RWPE2 (cell line): ENCODE results near the gene SRSF3.
A peak's percentile ranks its signal among the peaks of the same experiment; 100 is the strongest.

Experiments
- ATAC-seq: fragments of 200-7000 bp; cut with Tn5 transposase; 3 replicates; pipeline ENCODE4 v1.9.1; 2021; ENCODE audit warnings: low read depth
- DNase-seq: peaks from one replicate; pipeline ENCODE4 v3.0.0-alpha.2; 2020; ENCODE audit warnings: low spot score
- H3K27ac ChIP-seq: fragments of 450-650 bp; 2 replicates; pipeline ENCODE4 v1.5.1; 2017; ENCODE audit warnings: mild to moderate bottlenecking; ENCODE audit not compliant: poor library complexity, severe bottlenecking
- H3K27me3 ChIP-seq: fragments of 250-450 bp; sonication (Bioruptor Pico); 2 replicates; pipeline ENCODE4 v1.5.1; 2021; ENCODE audit warnings: mild to moderate bottlenecking, moderate library complexity; ENCODE audit not compliant: insufficient read depth, poor library complexity, severe bottlenecking
- H3K36me3 ChIP-seq: fragments of 250-450 bp; sonication (Bioruptor Pico); 2 replicates; pipeline ENCODE4 v1.5.1; 2020; ENCODE audit warnings: low read depth, mild to moderate bottlenecking, moderate library complexity
- H3K4me1 ChIP-seq: fragments of 250-450 bp; sonication (Bioruptor Pico); 2 replicates; pipeline ENCODE4 v1.5.1; 2021; ENCODE audit warnings: mild to moderate bottlenecking, moderate library complexity; ENCODE audit not compliant: insufficient read depth, poor library complexity, severe bottlenecking
- H3K4me3 ChIP-seq: fragments of 250-450 bp; sonication (Bioruptor Pico); 2 replicates; pipeline ENCODE4 v1.5.1; 2021; ENCODE audit warnings: mild to moderate bottlenecking, moderate library complexity; ENCODE audit not compliant: severe bottlenecking
- H3K9me3 ChIP-seq: fragments of 250-450 bp; sonication (Bioruptor Pico); 2 replicates; pipeline ENCODE4 v1.5.1; 2021; ENCODE audit warnings: mild to moderate bottlenecking, moderate library complexity; ENCODE audit not compliant: severe bottlenecking
- CTCF ChIP-seq: fragments of 450-650 bp; IDR thresholded peaks from one replicate; pipeline ENCODE4 v1.5.1; 2017; ENCODE audit warnings: mild to moderate bottlenecking, moderate library complexity; ENCODE audit not compliant: poor library complexity, severe bottlenecking

Gene SRSF3

GRCh38 chr6:36642913-36643817 lies 49.0 kb downstream of the SRSF3 start:
- Histone ChIP-seq H3K4me3 (no peak overlapping the region), H3K27me3 (no peaks in the 10 kb centered on the region), H3K27ac (peak overlapping the region; percentile 35), H3K36me3 (no peaks in the 10 kb centered on the region), H3K4me1 (peaks cover 22% of the 10 kb centered on the region), H3K9me3 (no peaks in the 10 kb centered on the region)
- ATAC-seq, result peak; percentile 93
- TF ChIP-seq CTCF, result no peak
- DNase-seq, result peak; percentile 86

- DNase-seq, result no peak
Observed at GRCh38 chr6:36643977-36644376, 49.8 kb downstream of the SRSF3 start.

GRCh38 chr6:36649086-36649485 lies 54.9 kb downstream of the SRSF3 start:
- no peaks in the 10 kb centered on the region for H3K36me3 ChIP-seq
- no peak for DNase-seq
- H3K27me3 ChIP-seq, result no peaks in the 10 kb centered on the region
- H3K27ac ChIP-seq, result no peak overlapping the region
- peaks cover 15% of the 10 kb centered on the region for H3K4me1 ChIP-seq
- no peak for TF ChIP-seq CTCF
- no peak overlapping the region for H3K4me3 ChIP-seq
- no peak for ATAC-seq
- no peaks in the 10 kb centered on the region for H3K9me3 ChIP-seq

More at GRCh38 chr6:36643977-36644376, 49.8 kb downstream of the SRSF3 start:
- no peaks in the 10 kb centered on the region for H3K9me3 ChIP-seq
- no peaks in the 10 kb centered on the region for H3K36me3 ChIP-seq
- no peak overlapping the region for H3K27ac ChIP-seq
- no peaks in the 10 kb centered on the region for H3K27me3 ChIP-seq
- H3K4me1 ChIP-seq, result peaks cover 22% of the 10 kb centered on the region
- no peak for TF ChIP-seq CTCF
- H3K4me3 ChIP-seq, result no peak overlapping the region
- ATAC-seq, result no peak

- no peaks in the 10 kb centered on the region for H3K9me3 ChIP-seq
- no peak for TF ChIP-seq CTCF
- no peak for ATAC-seq
- H3K27ac ChIP-seq, result no peak overlapping the region
- no peak overlapping the region for H3K4me3 ChIP-seq
- DNase-seq, result no peak
- peaks cover 7% of the 10 kb centered on the region for H3K4me1 ChIP-seq
- H3K27me3 ChIP-seq, result no peaks in the 10 kb centered on the region
- H3K36me3 ChIP-seq, result no peaks in the 10 kb centered on the region
Observed at GRCh38 chr6:36649701-36650484, 55.7 kb downstream of the SRSF3 start.
